GM23338 (cell line): ENCODE measurements around the gene SIGLEC9. TPM values are rescaled to one million over a fixed set of nuclear protein-coding genes. Genes with fewer than 3 reads are reported as not detected.
A peak's percentile ranks its signal among the peaks of the same experiment; 100 is the strongest.

ENCODE experiments used
- ATAC-seq: fragments of 200-7000 bp; cut with Tn5 transposase; 3 replicates; pipeline ENCODE4 v1.9.1; 2020
- DNase-seq: peaks from one replicate; pipeline ENCODE4 v3.0.0-alpha.2; 2015; ENCODE audit warnings: low spot score
- H2AFZ ChIP-seq: fragments of 200-600 bp; sonication (generic); 2 replicates; pipeline ENCODE4 v1.8.0; 2016; ENCODE audit warnings: antibody characterized with exemption, mild to moderate bottlenecking, moderate library complexity
- H3F3A ChIP-seq: fragments of 200-600 bp; sonication (generic); replicated peaks from 2 replicates; pipeline ENCODE4 v1.8.0; 2017; ENCODE audit warnings: antibody characterized with exemption, mixed run types, low read depth
- H3K27ac ChIP-seq: fragments of 200-600 bp; sonication (generic); 2 replicates; pipeline ENCODE4 v1.6.1; 2016; ENCODE audit warnings: low read depth
- H3K27me3 ChIP-seq: fragments of 200-600 bp; sonication (generic); 2 replicates; pipeline ENCODE4 v1.8.0; 2016; ENCODE audit warnings: mild to moderate bottlenecking, mixed run types, moderate library complexity; ENCODE audit not compliant: insufficient read depth
- H3K36me3 ChIP-seq: fragments of 200-600 bp; sonication (generic); 2 replicates; pipeline ENCODE4 v1.8.0; 2016; ENCODE audit warnings: mild to moderate bottlenecking; ENCODE audit not compliant: insufficient read depth
- H3K4me1 ChIP-seq: fragments of 200-600 bp; sonication (generic); 2 replicates; pipeline ENCODE4 v1.8.0; 2016; ENCODE audit warnings: mild to moderate bottlenecking, moderate library complexity; ENCODE audit not compliant: insufficient read depth
- H3K4me2 ChIP-seq: fragments of 200-600 bp; sonication (generic); 2 replicates; pipeline ENCODE4 v1.7.1; 2017; ENCODE audit warnings: mixed run types
- H3K4me3 ChIP-seq: fragments of 200-600 bp; sonication (generic); 2 replicates; pipeline ENCODE4 v1.6.1; 2016; ENCODE audit warnings: mixed run types
- H3K79me2 ChIP-seq: fragments of 200-600 bp; sonication (generic); replicated peaks from 2 replicates; pipeline ENCODE4 v1.8.0; 2017; ENCODE audit warnings: mild to moderate bottlenecking; ENCODE audit not compliant: insufficient read depth
- H3K9me2 ChIP-seq: fragments of 200-600 bp; sonication (generic); 2 replicates; pipeline ENCODE4 v1.8.0; 2017; ENCODE audit not compliant: insufficient read depth
- H4K20me1 ChIP-seq: fragments of 200-600 bp; sonication (generic); replicated peaks from 2 replicates; pipeline ENCODE4 v1.8.0; 2017; ENCODE audit warnings: mild to moderate bottlenecking; ENCODE audit not compliant: insufficient read depth
- H3K27ac Mint-ChIP-seq: 2 replicates; pipeline ENCODE4 v1.8.0; 2020; ENCODE audit warnings: inconsistent platforms, mild to moderate bottlenecking, moderate library complexity, mixed read lengths
- H3K27me3 Mint-ChIP-seq: 3 replicates; pipeline ENCODE4 v1.8.0; 2022; ENCODE audit warnings: low read depth, mild to moderate bottlenecking, moderate library complexity, mixed read lengths, inconsistent platforms; ENCODE audit not compliant: insufficient read depth, poor library complexity
- H3K36me3 Mint-ChIP-seq: 3 replicates; pipeline ENCODE4 v1.8.0; 2021; ENCODE audit warnings: low read depth, mild to moderate bottlenecking, inconsistent platforms, moderate library complexity, mixed read lengths
- H3K4me1 Mint-ChIP-seq: 3 replicates; pipeline ENCODE4 v1.8.0; 2020; ENCODE audit warnings: mild to moderate bottlenecking, inconsistent platforms, mixed read lengths
- H3K4me3 Mint-ChIP-seq: 3 replicates; pipeline ENCODE4 v1.8.0; 2021; ENCODE audit warnings: moderate library complexity, mild to moderate bottlenecking, inconsistent platforms, mixed read lengths
- H3K9me3 Mint-ChIP-seq: 3 replicates; pipeline ENCODE4 v1.8.0; 2020; ENCODE audit warnings: moderate library complexity, mild to moderate bottlenecking, inconsistent platforms, mixed read lengths
- CTCF ChIP-seq, 2 experiments: fragments of 200-600 bp in 1 of 2; sonication (generic) in 1 of 2; conservative IDR thresholded peaks; 2 replicates each; pipeline versions ENCODE4 v1.5.1 to v1.6.1; 2016 to 2017; ENCODE audit warnings: antibody characterized with exemption in 2 of 2, low read depth in 2 of 2, mild to moderate bottlenecking in 2 of 2, moderate library complexity in 1 of 2
- ETS1 ChIP-seq: IDR thresholded peaks from 2 replicates; pipeline ENCODE4 v1.6.1; 2016; ENCODE audit warnings: antibody characterized with exemption
- EZH2 ChIP-seq: fragments of 200-600 bp; sonication (generic); IDR thresholded peaks from one replicate; pipeline ENCODE4 v1.8.0; 2017; ENCODE audit warnings: antibody characterized with exemption, mild to moderate bottlenecking, low read depth; ENCODE audit not compliant: unreplicated experiment
- JUNB ChIP-seq: IDR thresholded peaks from one replicate; pipeline ENCODE4 v1.6.1; 2016; ENCODE audit warnings: antibody characterized with exemption; ENCODE audit not compliant: unreplicated experiment
- NANOG ChIP-seq: IDR thresholded peaks from 2 replicates; pipeline ENCODE4 v1.6.1; 2016; ENCODE audit warnings: antibody characterized with exemption, borderline replicate concordance
- STAT1 ChIP-seq: IDR thresholded peaks from one replicate; pipeline ENCODE4 v1.6.1; 2016; ENCODE audit warnings: antibody characterized with exemption; ENCODE audit not compliant: unreplicated experiment
- polyA plus RNA-seq: library from polyadenylated mRNA; unstranded; fragments of >200 nt; fragmentation: Nextera tagmentation; extraction: Ambion mirVana; gene quantifications from 2 replicates; pipeline ENCODE4 v1.2.1, GENCODE V29; 2016
- total RNA-seq: library from RNA; depleted of rRNA; stranded (reverse); fragments of >200 nt; shearing (Covaris generic); gene quantifications from 2 replicates; pipeline ENCODE4 v1.2.3, GENCODE V29; 2014
- TF ChIP-seq, protein P1 (sequence below): IDR thresholded peaks from one replicate; pipeline ENCODE4 v1.6.1; 2018; ENCODE audit warnings: antibody characterized with exemption; ENCODE audit not compliant: unreplicated experiment

Gene SIGLEC9
- total and polyA plus RNA-seq, 2 experiments from 2014 or later: not detected

DNA sequence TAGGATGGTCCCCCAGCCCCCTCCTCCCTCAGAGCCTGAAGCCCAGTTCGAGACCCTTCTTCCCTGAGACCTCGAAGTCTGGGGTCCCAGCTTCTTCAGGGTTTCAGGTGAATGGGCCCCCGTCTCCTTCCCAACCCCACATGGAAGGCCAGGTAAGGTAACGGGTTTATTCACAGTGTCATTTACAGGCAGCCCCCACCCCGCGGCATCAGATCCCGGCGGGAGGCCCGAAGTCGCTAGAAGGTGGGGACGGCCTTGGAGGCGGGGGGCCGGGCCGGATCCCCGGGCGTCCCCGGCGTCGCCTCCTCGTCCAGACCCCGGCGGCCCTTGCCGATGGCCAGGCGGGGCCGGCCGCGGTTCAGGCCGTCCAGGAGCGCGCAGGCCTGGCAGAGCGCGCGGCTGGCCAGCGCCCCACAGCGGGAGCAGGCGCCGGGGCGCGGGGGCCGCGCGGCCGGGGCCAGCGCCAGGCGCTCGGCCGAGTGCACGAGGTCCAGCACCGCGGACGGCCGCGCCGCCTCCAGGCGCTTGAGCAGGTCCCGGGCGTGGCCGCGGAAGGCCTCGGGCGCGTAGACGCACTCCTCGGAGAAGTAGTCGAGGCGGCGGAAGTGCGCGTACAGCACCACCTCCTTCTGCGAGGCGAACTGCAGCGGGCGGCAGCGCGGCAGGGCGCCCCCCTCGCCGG is 26.2 kb upstream of the SIGLEC9 start:
- peaks cover 6% of the 10 kb centered on the region; the same call in 1 of the 2 replicates for H3K79me2 ChIP-seq
- H2AFZ ChIP-seq: no peak overlapping the region
- peak overlapping the region; percentile 69 for H3K4me3 ChIP-seq
- peaks cover 7% of the 10 kb centered on the region; the same call in 1 of the 2 replicates for H4K20me1 ChIP-seq
- no peak for TF ChIP-seq ETS1
- TF ChIP-seq, protein P1, sequence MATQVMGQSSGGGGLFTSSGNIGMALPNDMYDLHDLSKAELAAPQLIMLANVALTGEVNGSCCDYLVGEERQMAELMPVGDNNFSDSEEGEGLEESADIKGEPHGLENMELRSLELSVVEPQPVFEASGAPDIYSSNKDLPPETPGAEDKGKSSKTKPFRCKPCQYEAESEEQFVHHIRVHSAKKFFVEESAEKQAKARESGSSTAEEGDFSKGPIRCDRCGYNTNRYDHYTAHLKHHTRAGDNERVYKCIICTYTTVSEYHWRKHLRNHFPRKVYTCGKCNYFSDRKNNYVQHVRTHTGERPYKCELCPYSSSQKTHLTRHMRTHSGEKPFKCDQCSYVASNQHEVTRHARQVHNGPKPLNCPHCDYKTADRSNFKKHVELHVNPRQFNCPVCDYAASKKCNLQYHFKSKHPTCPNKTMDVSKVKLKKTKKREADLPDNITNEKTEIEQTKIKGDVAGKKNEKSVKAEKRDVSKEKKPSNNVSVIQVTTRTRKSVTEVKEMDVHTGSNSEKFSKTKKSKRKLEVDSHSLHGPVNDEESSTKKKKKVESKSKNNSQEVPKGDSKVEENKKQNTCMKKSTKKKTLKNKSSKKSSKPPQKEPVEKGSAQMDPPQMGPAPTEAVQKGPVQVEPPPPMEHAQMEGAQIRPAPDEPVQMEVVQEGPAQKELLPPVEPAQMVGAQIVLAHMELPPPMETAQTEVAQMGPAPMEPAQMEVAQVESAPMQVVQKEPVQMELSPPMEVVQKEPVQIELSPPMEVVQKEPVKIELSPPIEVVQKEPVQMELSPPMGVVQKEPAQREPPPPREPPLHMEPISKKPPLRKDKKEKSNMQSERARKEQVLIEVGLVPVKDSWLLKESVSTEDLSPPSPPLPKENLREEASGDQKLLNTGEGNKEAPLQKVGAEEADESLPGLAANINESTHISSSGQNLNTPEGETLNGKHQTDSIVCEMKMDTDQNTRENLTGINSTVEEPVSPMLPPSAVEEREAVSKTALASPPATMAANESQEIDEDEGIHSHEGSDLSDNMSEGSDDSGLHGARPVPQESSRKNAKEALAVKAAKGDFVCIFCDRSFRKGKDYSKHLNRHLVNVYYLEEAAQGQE: no peak
- peak in 1 of 2 experiments; percentile 36; a peak in 1 of 4 replicates for TF ChIP-seq CTCF (conservative IDR thresholded peaks at IDR 0.05; ENCODE audit: low read depth in 2 of 2)
- no peak for TF ChIP-seq NANOG
- Mint-ChIP-seq H3K27ac (no peak overlapping the region), H3K27me3 (peaks cover 13% of the 10 kb centered on the region), H3K4me1 (peaks cover 12% of the 10 kb centered on the region), H3K36me3 (peaks cover 13% of the 10 kb centered on the region), H3K4me3 (no peak overlapping the region; the same call in 2 of the 3 replicates), H3K9me3 (peaks cover 4% of the 10 kb centered on the region; the same call in 1 of the 3 replicates)
- peak; percentile 71 for ATAC-seq
- H3K4me2 ChIP-seq: peak overlapping the region; percentile 83
- H3F3A ChIP-seq: peaks cover 5% of the 10 kb centered on the region; the same call in 1 of the 2 replicates
- no peaks in the 10 kb centered on the region for H3K9me2 ChIP-seq
- no peaks in the 10 kb centered on the region; the same call in 1 of the 2 replicates for H3K27me3 ChIP-seq
- H3K4me1 ChIP-seq: peaks cover 12% of the 10 kb centered on the region
- peak; percentile 88 for DNase-seq
- H3K27ac ChIP-seq: no peak overlapping the region
- peaks cover 4% of the 10 kb centered on the region; the same call in 1 of the 2 replicates for H3K36me3 ChIP-seq

DNA sequence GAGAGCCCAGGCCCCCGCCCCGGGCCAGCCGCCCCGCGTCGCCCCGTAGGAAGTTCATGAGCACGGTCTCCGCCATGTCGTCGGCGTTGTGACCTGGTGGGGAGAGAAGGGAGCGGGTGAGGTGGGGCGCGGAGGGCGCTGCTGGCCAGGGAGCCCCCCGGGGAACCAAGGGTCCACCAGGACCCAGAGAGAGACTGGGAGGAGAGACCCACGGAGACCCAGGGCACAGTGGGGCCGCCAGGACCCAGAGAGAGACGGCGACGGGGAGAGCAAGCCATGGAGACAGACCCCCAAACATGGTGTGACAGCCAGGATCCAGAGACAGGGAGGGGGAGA is 25.7 kb upstream of the SIGLEC9 start:
- DNase-seq (no peak), ATAC-seq (no peak)
- Histone ChIP-seq H3K27ac (no peak overlapping the region), H3K36me3 (peaks cover 4% of the 10 kb centered on the region; the same call in 1 of the 2 replicates), H3F3A (peaks cover 5% of the 10 kb centered on the region; the same call in 1 of the 2 replicates), H4K20me1 (peaks cover 7% of the 10 kb centered on the region; the same call in 1 of the 2 replicates), H3K9me2 (no peaks in the 10 kb centered on the region), H3K27me3 (no peaks in the 10 kb centered on the region; the same call in 1 of the 2 replicates), H3K79me2 (peaks cover 6% of the 10 kb centered on the region; the same call in 1 of the 2 replicates), H3K4me2 (peak overlapping the region; percentile 83), H2AFZ (no peak overlapping the region), H3K4me3 (peak overlapping the region; percentile 69), H3K4me1 (peaks cover 12% of the 10 kb centered on the region)
- H3K4me1 Mint-ChIP-seq: peaks cover 7% of the 10 kb centered on the region
- H3K9me3 Mint-ChIP-seq: peaks cover 4% of the 10 kb centered on the region; the same call in 1 of the 3 replicates
- H3K27ac Mint-ChIP-seq: no peak overlapping the region
- peak overlapping the region; percentile 34; the same call in 2 of the 3 replicates for H3K4me3 Mint-ChIP-seq
- peaks cover 17% of the 10 kb centered on the region for H3K36me3 Mint-ChIP-seq
- H3K27me3 Mint-ChIP-seq: peaks cover 9% of the 10 kb centered on the region
- TF ChIP-seq STAT1 (no peak), EZH2 (no peak), JUNB (no peak), NANOG (no peak)
